H1 (cell line): Measurements from ENCODE around the gene KLC4. TPM values are rescaled to one million over a fixed set of nuclear protein-coding genes. Genes with fewer than 3 reads are reported as not detected.

ENCODE experiments used
- CTCF ChIA-PET: fragments of 300-600 bp; sonication (Branson Sonifier 250); formaldehyde crosslinking; loops from one replicate; lab custom pipeline; 2021; ENCODE audit not compliant: partially characterized antibody; lab: Charles Lee
- POLR2A ChIA-PET: fragments of 300-600 bp; sonication (Branson Sonifier 250); formaldehyde crosslinking; loops from one replicate; lab custom pipeline; 2021; ENCODE audit warnings: inconsistent platforms; ENCODE audit not compliant: partially characterized antibody; lab: Charles Lee
- DNase-seq, 2 experiments: peaks; one replicate each; pipeline versions ENCODE4 v3.0.0 to v3.0.0-alpha.2; 2010 to 2022; ENCODE audit warnings: low spot score in 2 of 2, low read depth in 1 of 2, mixed read lengths in 1 of 2
- FAIRE-seq: peaks from 2 replicates; lab custom pipeline; 2011; peaks lifted over from hg19 to GRCh38; lab: Jason Lieb, UNC
- H2AFZ ChIP-seq: 2 replicates; pipeline ENCODE4 v1.8.1; 2012; ENCODE audit warnings: low read length, inconsistent platforms
- H2AK5ac ChIP-seq: 2 replicates; pipeline ENCODE4 v1.6.1; 2013; ENCODE audit warnings: low read depth, low read length
- H2BK120ac ChIP-seq: replicated peaks from 2 replicates; pipeline ENCODE3; 2013; ENCODE audit warnings: low read depth, low read length, inconsistent platforms
- H2BK12ac ChIP-seq: 2 replicates; pipeline ENCODE4 v1.6.1; 2013; ENCODE audit warnings: low read depth, low read length
- H2BK15ac ChIP-seq: 2 replicates; pipeline ENCODE4 v1.6.1; 2013; ENCODE audit warnings: low read length
- H2BK20ac ChIP-seq: 2 replicates; pipeline ENCODE4 v1.6.1; 2013; ENCODE audit warnings: low read length
- H2BK5ac ChIP-seq: 2 replicates; pipeline ENCODE4 v1.6.1; 2013; ENCODE audit warnings: low read depth, low read length
- H3K14ac ChIP-seq: 2 replicates; pipeline ENCODE4 v1.6.1; 2013; ENCODE audit warnings: inconsistent platforms; ENCODE audit not compliant: insufficient read length
- H3K18ac ChIP-seq: 2 replicates; pipeline ENCODE4 v1.6.1; 2013; ENCODE audit warnings: low read length; ENCODE audit errors: extremely low read depth
- H3K23ac ChIP-seq: 2 replicates; pipeline ENCODE4 v1.6.1; 2013; ENCODE audit warnings: inconsistent platforms; ENCODE audit not compliant: insufficient read length
- H3K23me2 ChIP-seq: 2 replicates; pipeline ENCODE4 v1.6.1; 2013; ENCODE audit warnings: low read depth, low read length
- H3K27ac ChIP-seq: 2 replicates; pipeline ENCODE4 v1.6.1; 2011; ENCODE audit warnings: low read depth, low read length, inconsistent platforms
- H3K27me3 ChIP-seq, 4 experiments: replicated peaks in 1 of 4; 1 replicate in 1 of 4; 2 replicates in 3 of 4; pipeline versions ENCODE4 v1.6.1 to v1.8.1; 2011 to 2013; ENCODE audit warnings: low read length in 3 of 4, mild to moderate bottlenecking in 3 of 4, inconsistent platforms in 2 of 4, mixed read lengths in 2 of 4, moderate library complexity in 1 of 4; ENCODE audit not compliant: control insufficient read depth in 3 of 4, insufficient read depth in 3 of 4; ENCODE audit errors: extremely low read depth in 1 of 4
- H3K36me3 ChIP-seq, 4 experiments: 2 replicates each; pipeline versions ENCODE4 v1.6.1 to v1.8.1; 2011 to 2013; ENCODE audit warnings: mild to moderate bottlenecking in 4 of 4, low read length in 3 of 4, moderate library complexity in 2 of 4, control low read depth in 1 of 4, inconsistent platforms in 1 of 4; ENCODE audit not compliant: insufficient read depth in 4 of 4, control insufficient read depth in 2 of 4
- H3K4ac ChIP-seq: replicated peaks from 2 replicates; pipeline ENCODE3; 2013; ENCODE audit warnings: low read length, low read depth, mixed read lengths, inconsistent platforms; ENCODE audit not compliant: insufficient read length
- H3K4me1 ChIP-seq, 4 experiments: replicated peaks in 1 of 4; 1 replicate in 1 of 4; 2 replicates in 3 of 4; pipeline versions ENCODE4 v1.6.1 to v1.8.1; 2011 to 2013; ENCODE audit warnings: low read length in 3 of 4, inconsistent platforms in 2 of 4, mixed read lengths in 1 of 4; ENCODE audit not compliant: insufficient read depth in 4 of 4, control insufficient read depth in 3 of 4
- H3K4me2 ChIP-seq, 2 experiments: 2 replicates each; pipeline versions ENCODE4 v1.6.1 to v1.8.1; 2011 to 2013; ENCODE audit warnings: low read depth in 2 of 2, low read length in 2 of 2, control low read depth in 1 of 2, inconsistent platforms in 1 of 2, mild to moderate bottlenecking in 1 of 2; ENCODE audit not compliant: insufficient read depth in 1 of 2
- H3K4me3 ChIP-seq, 4 experiments: fragments of 200-600, 300-600 bp in 1 of 4; sonication (generic), shearing (Covaris generic), sonication (Bioruptor Twin) in 1 of 4; 2 replicates each; pipeline versions ENCODE4 v1.5.1 to v1.8.1; 2011 to 2016; ENCODE audit warnings: low read length in 4 of 4, low read depth in 3 of 4, control low read depth in 2 of 4, inconsistent platforms in 2 of 4, mild to moderate bottlenecking in 2 of 4, mixed read lengths in 1 of 4, moderate library complexity in 1 of 4; ENCODE audit not compliant: insufficient read depth in 2 of 4; ENCODE audit errors: extremely low read depth in 1 of 4
- H3K56ac ChIP-seq: replicated peaks from 2 replicates; pipeline ENCODE3; 2013; ENCODE audit warnings: low read depth, mild to moderate bottlenecking, mixed read lengths, low read length, inconsistent platforms; ENCODE audit not compliant: insufficient read length
- H3K79me1 ChIP-seq: 2 replicates; pipeline ENCODE4 v1.6.1; 2013; ENCODE audit warnings: low read depth, low read length, control low read depth
- H3K79me2 ChIP-seq, 2 experiments: 2 replicates each; pipeline versions ENCODE4 v1.6.1 to v1.8.1; 2012 to 2013; ENCODE audit warnings: low read length in 2 of 2, mild to moderate bottlenecking in 2 of 2, inconsistent platforms in 1 of 2; ENCODE audit not compliant: insufficient read depth in 2 of 2, control insufficient read depth in 1 of 2
- H3K9ac ChIP-seq, 4 experiments: replicated peaks in 1 of 4; 1 replicate in 1 of 4; 2 replicates in 3 of 4; pipeline versions ENCODE4 v1.6.1 to v1.8.1; 2011 to 2013; ENCODE audit warnings: low read depth in 3 of 4, low read length in 3 of 4, control low read depth in 2 of 4, mild to moderate bottlenecking in 2 of 4, moderate library complexity in 2 of 4, inconsistent platforms in 1 of 4; ENCODE audit errors: extremely low read depth in 1 of 4
- H3K9me3 ChIP-seq, 2 experiments: 2 replicates each; pipeline versions ENCODE4 v1.6.1 to v1.8.1; 2012 to 2013; ENCODE audit warnings: mild to moderate bottlenecking in 2 of 2, moderate library complexity in 2 of 2, control low read depth in 1 of 2, inconsistent platforms in 1 of 2, low read depth in 1 of 2, low read length in 1 of 2, mixed read lengths in 1 of 2; ENCODE audit not compliant: insufficient read depth in 2 of 2
- H4K20me1 ChIP-seq, 2 experiments: replicated peaks in 1 of 2; 2 replicates each; pipeline versions ENCODE3 to v1.8.1; 2011 to 2013; ENCODE audit warnings: inconsistent platforms in 2 of 2, low read length in 2 of 2, mild to moderate bottlenecking in 1 of 2; ENCODE audit not compliant: insufficient read depth in 2 of 2, control insufficient read depth in 1 of 2
- H4K5ac ChIP-seq: 2 replicates; pipeline ENCODE4 v1.6.1; 2013; ENCODE audit warnings: low read length, low read depth, mixed read lengths, inconsistent platforms; ENCODE audit not compliant: insufficient read length
- H4K8ac ChIP-seq: 2 replicates; pipeline ENCODE4 v1.8.0; 2013; ENCODE audit warnings: mild to moderate bottlenecking, moderate library complexity, low read length, inconsistent platforms; ENCODE audit not compliant: insufficient read depth; ENCODE audit errors: extremely low read depth
- H4K91ac ChIP-seq: replicated peaks from 2 replicates; pipeline ENCODE3; 2013; ENCODE audit warnings: low read length, mixed read lengths, inconsistent platforms; ENCODE audit not compliant: insufficient read length
- CHD2 ChIP-seq: IDR thresholded peaks from 2 replicates; pipeline ENCODE4 v1.6.1; 2012; ENCODE audit warnings: low read length, improper control_type of control experiment
- JUND ChIP-seq: IDR thresholded peaks from 2 replicates; pipeline ENCODE4 v1.6.1; 2011; ENCODE audit warnings: mild to moderate bottlenecking, improper control_type of control experiment, low read length
- WGBS, 2 experiments: shearing (Covaris generic) in 1 of 2; methylation state at CpG; one replicate each; pipeline versions ENCODE4 v1.1.6 to v1.1.7; 2013 to 2015; ENCODE audit warnings: low lambda C conversion rate in 2 of 2, mixed read lengths in 2 of 2, inconsistent platforms in 1 of 2, low coverage in 1 of 2, missing lambda C conversion rate in 1 of 2; ENCODE audit not compliant: insufficient replicate concordance in 2 of 2, insufficient coverage in 1 of 2, insufficient read length in 1 of 2; ENCODE audit errors: extremely low coverage in 1 of 2, missing lambda C conversion rate in 1 of 2; 5-methylcytosine and 5-hydroxymethylcytosine counted together
- polyA plus RNA-seq, 7 experiments: library from polyadenylated mRNA; depleted of rRNA in 3 of 7; stranded (reverse) in 5 of 7; unstranded in 2 of 7; fragments of >200 nt in 5 of 7; fragments of 200-250 nt in 2 of 7; gene quantifications; 1 replicate in 5 of 7; 2 replicates in 1 of 7; 4 replicates in 1 of 7; pipeline versions ENCODE4 v1.2.1 to v1.2.3, GENCODE V29; 2011 to 2013; ENCODE audit warnings: missing spikeins in 2 of 7, mixed read lengths in 2 of 7
- total RNA-seq: library from RNA; stranded (reverse); fragmentation: NEBNext Ultra II Directional; extraction: Animal tissue kit (Norgen Biotek cat#: 25700); gene quantifications from 2 replicates; pipeline ENCODE4 v1.2.1, GENCODE V29; 2021
- TF ChIP-seq, protein P1 (sequence below): IDR thresholded peaks from 2 replicates; pipeline ENCODE4 v1.6.1; 2011; ENCODE audit warnings: low read depth, mild to moderate bottlenecking, low read length; ENCODE audit not compliant: insufficient read depth

Gene KLC4
- total and polyA plus RNA-seq, 2 of the 8 experiments (the other 6 are each of a cell fraction or from before 2014, with no cell fraction given): 15.7 to 28.5 TPM

DNA sequence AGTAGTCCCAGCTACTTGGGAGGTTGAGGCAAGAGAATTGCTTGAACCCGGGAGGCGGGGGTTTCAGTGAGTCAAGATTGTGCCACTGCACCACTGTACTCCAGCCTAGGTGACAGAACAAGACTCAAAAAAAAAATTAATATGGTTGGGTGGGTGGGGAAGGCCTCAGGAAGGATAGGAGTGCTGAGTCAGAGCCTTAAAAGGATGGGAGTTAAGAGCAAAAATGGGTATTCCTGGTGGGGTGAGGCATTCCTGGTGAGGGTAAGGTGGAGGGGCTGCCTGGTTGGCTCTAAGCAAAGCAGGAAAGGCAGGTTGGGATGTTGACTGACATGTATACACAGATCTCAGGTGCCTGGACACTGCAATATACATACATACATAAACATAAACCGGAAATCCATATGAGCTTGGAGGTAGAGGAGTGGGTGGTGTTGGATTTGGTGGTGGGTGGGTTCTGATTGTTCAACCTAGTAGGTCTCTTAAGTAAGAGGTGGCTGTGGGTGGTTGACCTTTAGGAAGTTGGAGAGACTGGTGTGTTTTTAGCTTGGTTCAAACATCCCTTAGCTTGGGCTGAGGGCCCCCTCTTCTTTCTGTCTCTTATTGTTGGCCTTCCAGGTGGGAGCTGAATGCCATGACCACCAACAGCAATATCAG, 39.3 kb upstream of the KLC4 start:
- H3K36me3 ChIP-seq: peaks cover 16 to 36% (median 26%) of the 10 kb centered on the region in 4 experiments
- peaks cover 3 to 51% of the 10 kb centered on the region in 2 experiments; a peak in 3 of 4 replicates for H3K79me2 ChIP-seq
- ChIA-PET POLR2A (interaction anchor here (0.7 to 27.9 kb wide), 17 partner anchors 9 to 227 kb away, joined by 3 to 584 read pairs (median 5); partner anchors contain the start of genes CUL7, KLC4, MRPL2 and PEX6), CTCF (interaction anchor here (0.7 to 5.6 kb wide), 9 partner anchors 11 to 124 kb away, joined by 3 to 33 read pairs (median 3); no protein-coding TSS in a partner anchor)
- no peak overlapping the region for H3K18ac ChIP-seq
- H3K14ac ChIP-seq: no peak overlapping the region
- no peak overlapping the region for H3K56ac ChIP-seq
- DNase-seq (no peak), FAIRE-seq (no peak)
- H4K20me1 ChIP-seq: peaks cover 0 to 2% of the 10 kb centered on the region in 2 experiments
- H4K8ac ChIP-seq: no peak overlapping the region
- peaks cover 6% of the 10 kb centered on the region; the same call in 1 of the 2 replicates for H3K23me2 ChIP-seq
- no peak overlapping the region for H3K23ac ChIP-seq
- TF ChIP-seq JUND (no peak), CHD2 (no peak)
- TF ChIP-seq, protein P1, sequence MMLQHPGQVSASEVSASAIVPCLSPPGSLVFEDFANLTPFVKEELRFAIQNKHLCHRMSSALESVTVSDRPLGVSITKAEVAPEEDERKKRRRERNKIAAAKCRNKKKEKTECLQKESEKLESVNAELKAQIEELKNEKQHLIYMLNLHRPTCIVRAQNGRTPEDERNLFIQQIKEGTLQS: no peak
- WGBS, 2 experiments: 75% methylated on average over 3 of the region's 3 CpGs; no CpG with 5 or more reads in 1 of the 2 experiments
- no peak overlapping the region for H2BK20ac ChIP-seq
- H3K4me1 ChIP-seq: peaks cover 0 to 5% (median 2%) of the 10 kb centered on the region in 4 experiments; a peak in 4 of 7 replicates
- H3K9me3 ChIP-seq: no peaks in the 10 kb centered on the region
- 0 out of 2 replicates have a peak overlapping the region, but pooled peaks have one; percentile 12 for H2BK15ac ChIP-seq
- H2AK5ac ChIP-seq: no peak overlapping the region
- no peak overlapping the region for H4K5ac ChIP-seq
- peaks cover 11% of the 10 kb centered on the region; the same call in 1 of the 2 replicates for H3K79me1 ChIP-seq
- H2BK12ac ChIP-seq: no peak overlapping the region
- H4K91ac ChIP-seq: no peak overlapping the region
- H3K27ac ChIP-seq: 0 out of 2 replicates have a peak overlapping the region, but pooled peaks have one; percentile 21
- no peak overlapping the region for H2AFZ ChIP-seq
- H3K4me3 ChIP-seq: no peak overlapping the region
- H3K27me3 ChIP-seq: no peaks in the 10 kb centered on the region
- H2BK120ac ChIP-seq: no peak overlapping the region
- no peak overlapping the region for H3K4ac ChIP-seq
- H3K9ac ChIP-seq: no peak overlapping the region
- 0 out of 2 replicates have a peak overlapping the region, but pooled peaks have one; percentile 85 for H2BK5ac ChIP-seq
- peak overlapping the region in 1 of 2 experiments; percentile 45; a peak in 1 of 4 replicates for H3K4me2 ChIP-seq
